ENCODE data around the gene PDS5B. TPM values are rescaled to one million over a fixed set of nuclear protein-coding genes. Genes with fewer than 3 reads are reported as not detected.

PDS5B gene
- total and polyA plus RNA-seq, 2 donors from 2014 or later = 6.9 to 41.2 TPM

- Histone ChIP-seq H3K4me3 (ENCODE audit: low read length in 3 of 3) (peak overlapping the region in 2 of 3 donors; percentile 48 to 76), H3K9ac (ENCODE audit: low read length in 3 of 3) (peak overlapping the region in 1 of 3 donors; percentile 66), H3K9me3 (ENCODE audit: control insufficient read depth in 2 of 3, insufficient read depth in 1 of 3, low read length in 3 of 3) (no peaks in the 10 kb centered on the region), H3K36me3 (ENCODE audit: control insufficient read depth in 2 of 3, insufficient read depth in 3 of 3, low read length in 3 of 3) (peaks cover 0 to 3% (median 0%) of the 10 kb centered on the region in 3 donors), H3K27ac (ENCODE audit: low read depth in 2 of 2, low read length in 2 of 2) (peak overlapping the region in 1 of 2 donors; percentile 16), H3K27me3 (ENCODE audit: control insufficient read depth, insufficient read depth, low read length) (no peaks in the 10 kb centered on the region), H3K4me1 (ENCODE audit: control insufficient read depth in 2 of 3, insufficient read depth in 2 of 3, low read depth in 1 of 3, low read length in 3 of 3) (peaks cover 0 to 9% (median 0%) of the 10 kb centered on the region in 3 donors)
- no peak for DNase-seq
- FAIRE-seq = peak; percentile 93
- intact Hi-C loops (cut with DNase I) = no loop called here
- no peak for TF ChIP-seq CTCF (IDR thresholded peaks at IDR 0.05; ENCODE audit: borderline replicate concordance, extremely low read depth, insufficient read depth)
Measured at GRCh38 chr13:32737679-32738078, 151.4 kb downstream of the PDS5B start.

- no peaks in the 10 kb centered on the region for H3K9me3 ChIP-seq (ENCODE audit: control insufficient read depth in 2 of 3, insufficient read depth in 1 of 3, low read length in 3 of 3)
- no peak for TF ChIP-seq CTCF (IDR thresholded peaks at IDR 0.05; ENCODE audit: borderline replicate concordance, extremely low read depth, insufficient read depth)
- FAIRE-seq (no peak), DNase-seq (no peak)
- intact Hi-C loops (cut with DNase I) = no loop called here
- H3K36me3 ChIP-seq (ENCODE audit: control insufficient read depth in 2 of 3, insufficient read depth in 3 of 3, low read length in 3 of 3) = peaks cover 0 to 8% (median 0%) of the 10 kb centered on the region in 3 donors
- no peak overlapping the region for H3K27ac ChIP-seq (ENCODE audit: low read depth in 2 of 2, low read length in 2 of 2)
- H3K27me3 ChIP-seq (ENCODE audit: control insufficient read depth, insufficient read depth, low read length) = no peaks in the 10 kb centered on the region
- no peak overlapping the region for H3K9ac ChIP-seq (ENCODE audit: low read length in 3 of 3)
- peaks cover 0 to 2% (median 0%) of the 10 kb centered on the region in 3 donors for H3K4me1 ChIP-seq (ENCODE audit: control insufficient read depth in 2 of 3, insufficient read depth in 2 of 3, low read depth in 1 of 3, low read length in 3 of 3)
- no peak overlapping the region for H3K4me3 ChIP-seq (ENCODE audit: low read length in 3 of 3)
Measured at GRCh38 chr13:32745509-32745908, 159.3 kb downstream of the PDS5B start.

DNA sequence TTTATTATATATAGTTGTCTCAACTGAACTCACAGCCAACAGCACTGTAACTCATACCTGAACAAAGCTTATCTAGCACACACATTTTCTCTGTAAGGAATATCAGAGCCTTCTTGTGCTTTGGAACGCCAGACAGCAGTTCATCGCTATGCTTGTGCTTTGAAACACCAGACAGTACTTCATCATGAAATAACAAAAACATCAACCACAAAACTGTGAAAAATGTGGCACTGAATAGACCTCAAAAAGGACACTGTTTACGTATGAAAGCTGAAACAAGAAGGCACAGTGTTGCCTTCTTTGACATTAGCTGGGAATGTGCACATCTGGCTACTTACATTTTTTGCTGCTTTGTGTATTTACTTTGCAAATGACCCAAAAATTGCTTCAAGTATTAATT is 160.2 kb downstream of the PDS5B start:
- TF ChIP-seq CTCF (IDR thresholded peaks at IDR 0.05; ENCODE audit: borderline replicate concordance, extremely low read depth, insufficient read depth) = no peak
- no peak for FAIRE-seq
- Histone ChIP-seq H3K27ac (ENCODE audit: low read depth in 2 of 2, low read length in 2 of 2) (no peak overlapping the region), H3K4me3 (ENCODE audit: low read length in 3 of 3) (no peak overlapping the region), H3K27me3 (ENCODE audit: control insufficient read depth, insufficient read depth, low read length) (no peaks in the 10 kb centered on the region), H3K9me3 (ENCODE audit: control insufficient read depth in 2 of 3, insufficient read depth in 1 of 3, low read length in 3 of 3) (no peaks in the 10 kb centered on the region), H3K36me3 (ENCODE audit: control insufficient read depth in 2 of 3, insufficient read depth in 3 of 3, low read length in 3 of 3) (peaks cover 0 to 8% (median 0%) of the 10 kb centered on the region in 3 donors), H3K9ac (ENCODE audit: low read length in 3 of 3) (no peak overlapping the region), H3K4me1 (ENCODE audit: control insufficient read depth in 2 of 3, insufficient read depth in 2 of 3, low read depth in 1 of 3, low read length in 3 of 3) (peaks cover 0 to 2% (median 0%) of the 10 kb centered on the region in 3 donors)
- no peak for DNase-seq
- intact Hi-C loops (cut with DNase I) = no loop called here

DNA sequence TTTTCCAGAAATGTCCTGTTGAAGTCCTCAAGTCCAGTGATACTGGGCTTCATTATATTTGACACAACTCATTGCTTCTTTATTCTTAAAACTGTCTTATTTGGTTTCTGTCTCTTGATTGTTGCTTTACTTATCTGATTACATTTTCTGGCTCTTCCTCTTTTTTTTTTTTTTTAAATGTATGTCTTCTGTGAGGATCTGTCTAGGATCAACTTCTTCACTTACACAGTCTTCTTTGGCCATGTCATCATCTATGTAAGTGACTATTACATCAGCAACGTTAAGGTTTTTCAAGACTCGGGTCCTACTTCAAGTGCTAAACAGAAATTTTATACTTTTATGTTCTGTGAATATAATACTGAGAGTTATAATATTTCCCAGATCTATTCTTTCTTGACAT is 162.1 kb downstream of the PDS5B start:
- TF ChIP-seq CTCF (IDR thresholded peaks at IDR 0.05; ENCODE audit: borderline replicate concordance, extremely low read depth, insufficient read depth) = no peak
- intact Hi-C loops (cut with DNase I) = no loop called here
- Histone ChIP-seq H3K27me3 (ENCODE audit: control insufficient read depth, insufficient read depth, low read length) (no peaks in the 10 kb centered on the region), H3K36me3 (ENCODE audit: control insufficient read depth in 2 of 3, insufficient read depth in 3 of 3, low read length in 3 of 3) (peaks cover 0 to 6% (median 0%) of the 10 kb centered on the region in 3 donors), H3K27ac (ENCODE audit: low read depth in 2 of 2, low read length in 2 of 2) (no peak overlapping the region), H3K9me3 (ENCODE audit: control insufficient read depth in 2 of 3, insufficient read depth in 1 of 3, low read length in 3 of 3) (no peaks in the 10 kb centered on the region), H3K9ac (ENCODE audit: low read length in 3 of 3) (no peak overlapping the region), H3K4me3 (ENCODE audit: low read length in 3 of 3) (no peak overlapping the region), H3K4me1 (ENCODE audit: control insufficient read depth in 2 of 3, insufficient read depth in 2 of 3, low read depth in 1 of 3, low read length in 3 of 3) (peaks cover 0 to 2% (median 0%) of the 10 kb centered on the region in 3 donors)
- DNase-seq = no peak
- no peak for FAIRE-seq
